GM11168 (cell line): ENCODE data around the gene TET3.
"Not testable (repeated sequence)": the region's sequence is repeated elsewhere in the genome, so short reads cannot be mapped to it uniquely, and the experiment has no call there.

Experiments used
- in situ Hi-C: fragments of 300-500 bp; cut with MboI; formaldehyde crosslinking; loops from one replicate; pipeline ENCODE4 v1.12.0; 2022; ENCODE audit warnings: low sequenced_read_pairs; ENCODE audit not compliant: unreplicated experiment

Gene TET3

DNA sequence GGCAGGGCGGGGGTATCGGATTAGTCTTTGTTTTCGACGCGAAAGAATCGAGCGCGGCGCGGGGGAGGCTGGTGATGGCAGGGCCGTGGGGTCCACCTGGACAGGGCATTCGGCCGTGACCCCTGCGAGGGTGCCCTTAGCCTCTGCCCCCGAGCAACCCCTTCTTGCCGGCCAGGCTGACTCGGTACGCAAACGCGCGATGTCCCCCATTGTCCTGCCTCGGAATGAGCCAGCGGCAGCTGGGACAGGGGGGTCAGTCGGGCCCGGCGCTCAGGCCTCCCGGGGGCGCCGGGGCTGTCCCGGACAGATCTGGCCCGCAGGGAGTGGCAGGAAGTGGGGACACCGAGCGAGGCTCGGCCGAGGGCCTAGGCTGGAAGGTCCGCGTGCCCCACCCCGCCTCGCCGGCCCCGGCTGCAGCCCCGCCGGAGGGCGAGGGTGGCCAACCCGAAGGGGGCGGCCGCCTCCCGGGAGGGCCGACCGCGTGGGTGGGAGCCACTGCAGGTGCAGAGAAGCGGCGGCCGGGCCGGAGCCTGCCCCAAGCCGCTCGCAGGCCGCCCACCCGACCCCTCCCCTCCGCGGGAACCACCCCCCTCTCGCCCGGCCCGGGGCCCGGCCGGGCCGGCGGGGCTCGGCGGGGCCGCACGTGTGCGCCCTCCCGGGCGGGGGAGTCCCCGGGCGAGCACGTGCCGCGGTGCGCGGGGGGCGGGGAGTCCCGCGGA, at the start of gene TET3:
TET3 (plus strand) TSS at position 708 of the 719 bp plus-strand sequence. CDS start 1,494 bp downstream, outside the sequence.
- in situ Hi-C loops: no loop called here

DNA sequence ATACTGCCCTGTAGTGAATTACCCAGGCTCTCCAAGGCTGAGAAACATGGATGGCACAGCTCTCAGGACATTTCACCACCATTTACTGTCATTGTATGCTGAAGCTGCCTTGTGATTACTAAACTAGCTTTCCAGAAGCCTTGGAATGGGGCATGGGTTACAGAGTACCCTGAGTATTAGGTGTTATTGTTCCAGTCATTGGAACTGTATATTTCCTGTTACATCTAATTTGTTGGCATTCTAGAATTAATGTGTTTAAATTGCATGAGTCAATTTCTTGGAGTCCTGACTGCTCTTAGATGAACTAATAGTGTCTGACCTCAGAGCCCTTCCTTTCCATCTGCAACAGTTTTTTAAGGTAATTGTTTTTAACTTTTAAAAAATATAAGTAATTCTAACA, 49.1 kb upstream of the TET3 start:
- in situ Hi-C loops: no loop called here

DNA sequence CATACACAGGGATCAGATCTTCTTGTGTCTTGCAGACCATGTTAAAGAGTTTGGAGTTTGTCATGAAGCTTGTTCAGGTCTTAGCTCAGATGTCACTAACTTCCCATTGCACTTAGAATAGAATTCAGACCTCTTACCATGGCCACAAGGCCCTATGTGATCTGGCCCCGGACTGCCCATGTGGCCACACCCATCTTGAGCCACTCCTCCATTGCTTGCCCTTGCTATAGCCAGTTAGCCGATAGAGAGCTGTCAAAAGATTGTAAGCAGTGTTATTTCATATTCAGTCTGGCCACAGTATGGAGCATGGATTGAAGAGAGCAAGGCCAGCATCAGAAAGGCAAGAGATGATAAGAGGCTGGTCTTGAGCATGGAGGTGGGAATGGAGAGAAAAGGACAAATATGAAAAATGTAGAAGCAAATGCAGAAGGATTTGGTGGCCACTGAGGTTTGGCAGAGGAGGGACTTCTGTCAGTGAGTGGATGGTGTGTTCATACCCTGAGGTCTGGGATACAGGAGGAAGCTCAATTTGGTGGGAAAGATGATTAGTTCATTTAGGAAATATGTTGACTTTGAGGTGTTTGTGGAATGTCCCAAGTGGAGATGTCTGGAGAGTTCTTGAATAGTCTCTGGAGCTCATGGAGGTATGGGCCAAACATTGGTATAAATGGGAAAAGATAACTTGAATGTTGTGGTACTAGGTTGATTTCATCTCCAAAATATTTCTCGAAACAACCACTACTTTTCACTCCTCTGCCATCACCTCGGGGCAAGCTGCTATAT, 47.4 kb upstream of the TET3 start:
- in situ Hi-C loops: no loop called here

DNA sequence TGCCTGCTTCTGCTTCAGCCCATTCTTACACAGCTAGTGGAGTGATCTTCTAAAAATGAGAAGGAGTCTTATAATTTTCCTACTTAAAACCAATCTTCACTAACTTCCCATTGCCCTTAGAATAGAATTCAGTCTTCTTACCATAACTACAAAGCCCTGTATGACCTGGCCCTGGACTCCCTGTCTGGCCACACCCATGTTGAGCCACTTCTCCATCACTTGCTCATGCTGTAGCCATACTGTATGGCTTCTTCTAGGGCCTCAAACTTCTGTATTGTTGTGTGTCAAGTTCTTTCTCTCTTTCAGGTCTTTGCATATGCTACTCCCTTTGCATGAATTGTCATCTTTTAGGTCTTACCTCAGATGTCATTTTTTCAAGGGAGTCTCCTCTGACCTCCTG, 46.8 kb upstream of the TET3 start:
- in situ Hi-C loops: no loop called here

DNA sequence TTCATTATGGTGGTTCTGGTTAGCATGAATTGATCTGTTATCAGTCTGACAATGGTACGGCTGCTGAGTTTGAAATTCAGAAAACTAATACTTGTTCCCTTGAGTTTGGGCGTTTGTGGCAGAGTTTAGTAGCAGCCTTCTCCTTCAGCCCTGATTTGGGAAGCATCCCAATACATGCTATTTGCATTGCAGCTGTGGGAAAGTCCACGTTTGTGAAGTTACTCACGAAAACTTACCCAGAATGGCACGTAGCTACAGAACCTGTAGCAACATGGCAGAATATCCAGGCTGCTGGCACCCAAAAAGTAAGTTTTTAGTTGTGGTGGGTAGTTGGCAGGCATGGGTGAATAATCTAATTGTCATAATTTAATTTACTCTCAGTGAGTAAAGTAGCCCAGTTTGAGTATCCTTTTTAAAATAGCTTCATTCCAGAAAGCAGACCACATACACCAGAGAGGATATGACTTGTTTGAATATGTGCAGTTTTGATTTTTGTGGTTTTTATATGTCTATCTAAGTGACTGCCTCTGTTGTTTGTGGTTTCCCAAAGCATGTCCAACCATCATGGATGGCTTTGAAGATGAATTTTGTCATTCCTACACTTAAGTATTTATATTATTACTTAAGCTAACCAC, 45.9 kb upstream of the TET3 start:
- in situ Hi-C loops: no loop called here

DNA sequence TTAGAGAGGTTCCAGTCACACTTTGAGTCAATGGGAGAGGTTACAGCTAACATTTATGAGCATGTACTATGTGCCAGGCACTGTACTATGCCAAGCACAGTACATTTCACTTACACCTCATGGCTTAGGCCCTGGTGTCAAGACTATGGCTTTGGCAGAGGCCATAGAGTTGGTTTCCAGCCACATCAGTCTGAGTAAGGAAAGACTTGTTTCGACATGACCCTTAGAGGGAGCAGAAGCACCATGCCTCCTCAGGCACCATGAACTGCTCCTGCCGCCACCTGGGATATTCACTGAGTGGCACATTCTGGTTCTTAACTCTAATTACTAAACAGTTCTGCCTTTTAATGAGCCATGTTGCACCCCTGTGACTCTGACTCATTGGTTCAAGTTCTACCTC, 45.3 kb upstream of the TET3 start:
- in situ Hi-C loops: no loop called here

DNA sequence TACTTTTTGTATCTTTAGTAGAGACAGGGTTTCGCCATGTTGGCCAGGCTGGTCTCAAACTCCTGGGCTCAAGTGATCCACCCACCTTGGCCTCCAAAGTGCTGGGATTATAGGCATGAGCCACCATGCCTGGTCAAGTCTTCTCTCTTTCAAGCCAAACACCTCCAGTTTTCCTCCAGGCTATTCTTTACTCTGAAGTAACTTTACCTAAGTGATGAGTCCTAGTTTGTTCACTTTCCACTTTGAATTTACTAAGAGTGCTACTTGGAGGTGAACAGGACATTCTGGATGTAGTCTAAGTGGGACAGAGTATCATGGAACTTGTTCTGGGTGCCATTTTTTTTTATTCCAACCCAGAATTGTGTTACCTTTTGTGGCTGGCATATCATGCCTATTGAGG, 44.6 kb upstream of the TET3 start:
- in situ Hi-C loops: not testable (repeated sequence)

DNA sequence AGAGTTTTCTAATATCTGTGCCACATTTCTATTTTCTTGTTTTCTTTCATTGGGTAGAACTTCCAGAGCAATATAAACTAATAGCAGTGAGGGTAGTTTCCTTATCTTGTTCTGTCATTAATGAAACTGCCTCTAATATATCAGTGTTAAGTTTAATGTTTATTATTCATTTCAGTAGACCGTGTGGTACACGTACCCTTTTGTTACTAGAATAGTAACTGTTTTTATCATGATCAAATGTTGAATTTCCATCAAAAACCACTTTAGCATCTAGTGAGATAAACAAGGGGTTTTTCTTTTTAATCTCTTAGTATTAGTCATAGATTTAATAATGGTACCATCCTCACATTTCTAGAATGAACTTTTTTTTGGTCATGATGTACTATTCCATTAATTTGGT, 42.0 kb upstream of the TET3 start:
- in situ Hi-C loops: no loop called here

DNA sequence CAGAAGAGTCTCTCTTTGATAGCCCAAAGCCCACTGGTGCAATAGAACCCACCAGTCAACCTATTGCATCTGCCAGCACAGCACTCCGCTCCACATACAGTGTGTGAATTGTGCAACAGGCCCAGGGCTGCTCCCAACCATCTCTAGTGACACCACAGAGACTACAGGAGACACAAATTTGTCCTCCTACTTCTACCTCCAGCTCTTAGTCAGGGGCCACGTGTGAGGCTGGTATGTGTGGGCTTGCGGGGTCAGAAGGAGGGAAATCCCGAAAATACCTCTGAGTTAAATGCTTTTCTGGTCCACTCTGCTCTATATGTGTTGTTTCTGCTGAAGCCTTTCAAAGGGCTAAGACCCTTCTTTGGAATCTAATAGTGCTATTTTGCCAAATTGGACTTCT, 40.0 kb upstream of the TET3 start:
- in situ Hi-C loops: no loop called here

DNA sequence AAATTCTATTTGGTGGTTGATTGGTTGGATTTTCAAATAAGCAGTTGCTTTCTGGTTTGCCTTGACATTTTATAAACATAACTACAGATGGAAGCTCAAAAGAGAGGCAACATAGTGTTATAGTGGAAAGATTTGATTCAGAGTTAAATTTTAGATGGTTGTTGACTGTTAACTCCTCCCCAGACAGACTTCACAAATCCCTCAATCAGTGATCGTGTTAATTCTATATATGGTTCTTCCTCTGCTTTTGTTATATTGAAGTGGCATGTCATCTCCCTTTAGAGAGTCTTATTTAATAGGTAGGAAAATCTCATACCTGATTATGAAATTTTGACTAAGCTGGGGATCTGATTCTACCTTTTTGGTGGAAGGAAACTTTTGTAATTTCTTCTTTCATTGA, 38.5 kb upstream of the TET3 start:
- in situ Hi-C loops: no loop called here

DNA sequence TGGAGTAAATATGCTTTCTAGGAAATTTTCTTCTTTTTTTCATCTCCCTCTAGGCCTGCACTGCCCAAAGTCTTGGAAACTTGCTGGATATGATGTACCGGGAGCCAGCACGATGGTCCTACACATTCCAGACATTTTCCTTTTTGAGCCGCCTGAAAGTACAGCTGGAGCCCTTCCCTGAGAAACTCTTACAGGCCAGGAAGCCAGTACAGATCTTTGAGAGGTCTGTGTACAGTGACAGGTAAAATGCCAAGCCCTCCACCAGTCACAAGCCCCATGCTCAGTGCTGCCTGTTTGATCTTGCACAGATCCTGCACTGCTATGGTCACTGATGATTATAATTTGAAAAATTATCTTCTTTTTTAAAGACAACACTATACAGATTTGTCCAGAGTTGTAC, 38.0 kb upstream of the TET3 start:
- in situ Hi-C loops: no loop called here

DNA sequence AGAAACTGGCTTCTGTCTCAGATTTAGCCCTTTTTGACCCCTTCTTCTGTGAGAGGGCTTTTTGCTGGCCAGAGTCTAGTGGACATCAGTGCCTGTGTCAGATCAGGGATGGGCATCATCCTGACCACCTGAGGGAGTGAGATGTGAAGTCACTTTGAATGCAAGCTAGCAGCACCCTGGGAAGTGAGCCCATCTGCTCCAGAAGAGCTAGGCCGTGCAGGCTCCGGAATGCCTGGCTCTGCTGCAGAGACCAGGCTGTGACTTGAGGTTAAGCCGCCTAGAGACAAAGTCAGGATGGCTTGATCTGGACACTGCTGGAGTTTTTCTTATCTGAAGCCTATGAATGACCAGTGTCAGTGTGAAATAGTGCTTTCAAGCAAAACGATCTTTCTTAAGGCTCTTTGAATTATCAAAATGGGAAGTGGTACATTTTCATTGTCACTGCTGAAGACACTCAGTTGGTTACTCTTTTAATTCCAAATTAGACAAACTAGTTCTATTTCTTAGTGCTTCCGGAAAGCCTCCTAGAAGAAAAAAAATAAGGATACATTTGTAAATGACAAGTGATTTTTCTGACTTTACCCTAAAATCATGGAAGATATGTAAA, 37.2 kb upstream of the TET3 start:
- in situ Hi-C loops: no loop called here

DNA sequence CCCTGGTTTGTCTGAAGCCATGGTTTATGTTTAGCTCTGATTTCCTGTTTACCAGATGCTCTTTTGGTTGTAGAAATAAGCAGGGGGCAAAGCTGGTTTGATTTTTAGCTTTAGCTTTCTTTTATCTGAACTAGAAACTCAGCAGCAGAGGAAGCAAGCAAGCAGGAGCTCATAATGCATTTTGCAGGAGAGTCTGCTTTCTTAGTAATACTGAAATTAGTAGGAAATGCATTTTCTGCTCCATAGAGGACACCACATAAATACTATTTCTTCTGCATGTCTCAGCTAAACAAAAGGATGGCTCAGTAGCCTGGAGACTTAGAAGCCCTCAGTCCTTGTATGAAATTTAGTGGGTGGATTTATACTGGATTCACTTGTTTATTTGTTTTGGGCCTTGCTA, 34.9 kb upstream of the TET3 start:
- in situ Hi-C loops: no loop called here

DNA sequence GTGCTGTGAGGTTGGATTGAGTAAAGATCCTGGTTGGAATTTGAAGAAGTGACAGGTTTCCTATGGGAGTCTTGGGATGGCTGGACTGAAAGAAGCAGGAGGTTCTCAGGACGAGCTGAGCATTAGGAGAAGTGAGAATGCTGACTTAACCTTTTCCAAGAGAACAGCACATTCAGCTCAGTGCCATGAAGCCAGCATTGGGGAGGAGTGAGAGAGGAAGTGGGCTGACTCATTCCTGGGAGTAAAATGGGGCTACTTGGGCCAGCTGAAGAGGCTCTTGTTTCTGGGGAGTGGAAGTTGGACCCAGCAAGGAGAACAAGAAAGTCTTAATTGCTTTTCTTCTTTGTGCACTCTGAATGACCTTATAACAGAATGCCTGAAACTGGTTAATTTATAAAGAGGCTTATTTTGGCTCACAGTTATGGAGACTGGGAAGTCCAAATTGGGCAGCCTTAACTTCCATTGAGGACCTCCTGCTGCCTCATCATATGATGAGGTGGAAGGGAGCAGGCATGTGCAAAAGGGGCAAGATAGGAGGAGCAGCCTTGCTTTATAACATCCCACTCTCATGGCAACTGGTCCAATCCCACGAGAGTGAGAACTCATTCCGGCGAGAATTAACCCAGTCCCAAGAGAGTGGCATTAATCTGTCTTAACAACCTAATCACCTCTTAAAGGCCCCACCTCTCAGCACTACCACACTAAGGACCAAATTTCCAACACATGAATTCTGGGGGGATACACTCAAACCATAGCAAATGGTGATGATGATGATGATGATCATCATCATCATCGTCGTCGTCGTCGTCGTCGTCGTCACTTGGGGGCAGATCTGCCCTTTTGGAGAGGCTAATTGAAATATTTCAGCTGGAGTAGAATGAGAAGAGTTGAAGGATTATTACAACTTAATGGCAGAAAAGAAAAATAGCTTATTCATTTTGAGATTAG, 31.9 kb upstream of the TET3 start:
- in situ Hi-C loops: no loop called here

DNA sequence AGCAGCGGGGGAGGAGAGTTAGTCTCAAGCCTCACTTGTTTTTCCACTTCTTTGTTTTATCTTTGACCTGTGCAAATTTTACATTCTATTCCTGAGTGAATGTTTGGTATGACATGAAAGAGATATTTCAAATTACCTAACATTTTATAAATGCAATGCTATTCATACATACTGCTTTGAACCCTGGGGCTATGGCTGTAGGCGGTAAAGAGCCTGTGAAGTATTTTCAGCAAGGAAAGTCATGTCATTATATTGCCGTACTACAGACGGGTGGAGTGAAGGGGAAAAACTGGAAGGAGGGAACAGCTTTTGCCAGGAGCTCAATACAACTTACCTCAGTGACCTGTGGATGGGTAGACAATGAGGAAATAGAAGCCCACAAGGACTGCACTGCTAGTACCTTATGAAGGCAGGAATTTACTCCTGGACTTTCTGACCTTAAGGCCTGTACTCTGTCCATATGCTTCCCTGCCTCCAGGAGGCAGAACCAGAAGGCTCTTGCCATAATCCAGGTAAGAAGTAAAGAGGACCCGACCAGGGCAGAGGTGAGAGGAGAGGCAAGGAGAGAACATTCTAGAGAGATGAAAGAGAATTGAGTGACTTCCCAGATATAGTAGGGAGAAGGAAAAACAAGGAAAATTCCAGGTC, 28.4 kb upstream of the TET3 start:
- in situ Hi-C loops: no loop called here

DNA sequence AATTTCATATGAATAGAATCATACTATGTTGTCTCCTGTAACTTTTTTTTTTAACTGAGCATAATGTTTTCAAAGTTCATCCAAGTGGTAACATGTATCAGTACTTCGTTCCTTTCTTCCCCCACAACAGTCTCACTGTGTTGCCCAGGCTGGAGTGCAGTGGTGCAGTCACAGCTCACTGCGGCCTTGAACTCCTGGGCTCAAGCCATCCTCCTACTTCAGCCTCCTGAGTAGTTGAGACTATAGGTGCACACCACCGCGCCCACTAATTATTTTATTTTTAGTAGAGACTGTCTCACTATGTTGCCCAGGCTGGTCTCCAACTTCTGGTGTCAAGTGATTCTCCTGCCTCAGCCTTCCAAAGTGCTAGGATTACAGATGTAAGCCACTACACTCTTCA, 23.4 kb upstream of the TET3 start:
- in situ Hi-C loops: no loop called here

DNA sequence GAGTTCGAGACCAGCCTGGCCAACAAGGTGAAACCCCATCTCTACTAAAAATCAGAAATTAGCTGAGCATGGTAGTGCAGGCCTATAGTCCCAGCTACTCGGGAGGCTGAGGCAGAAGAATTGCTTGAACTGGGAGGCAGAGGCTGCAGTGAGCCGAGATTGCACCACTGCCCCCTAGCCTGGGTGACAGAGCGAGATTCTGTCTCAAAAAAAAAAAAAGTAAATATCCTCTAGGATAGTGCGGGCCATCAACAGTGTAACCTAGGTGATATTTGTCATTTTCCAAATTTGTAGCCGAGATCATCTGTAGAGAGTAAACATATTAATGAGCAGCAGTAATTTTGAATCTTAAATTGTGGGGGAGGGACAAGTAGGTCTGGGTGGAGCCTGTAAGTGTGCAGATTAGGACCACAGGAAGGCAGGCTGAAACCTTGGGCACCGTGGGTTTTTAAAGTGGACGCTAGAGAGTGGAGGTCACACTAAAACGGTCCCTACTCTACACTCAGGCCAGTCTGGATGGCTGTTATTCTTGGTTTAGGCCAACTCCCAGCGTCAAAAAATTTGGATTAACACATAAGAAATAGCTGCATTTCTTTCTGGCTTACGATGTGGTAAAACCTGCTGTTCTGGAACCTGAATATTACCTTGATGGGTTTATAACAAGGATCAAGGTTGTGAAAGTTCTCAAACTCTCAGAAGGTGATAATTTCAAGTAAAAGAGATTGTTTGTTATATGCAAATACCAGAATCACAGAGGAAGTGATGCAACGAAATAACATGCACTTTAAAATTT, 22.7 kb upstream of the TET3 start:
- in situ Hi-C loops: no loop called here

DNA sequence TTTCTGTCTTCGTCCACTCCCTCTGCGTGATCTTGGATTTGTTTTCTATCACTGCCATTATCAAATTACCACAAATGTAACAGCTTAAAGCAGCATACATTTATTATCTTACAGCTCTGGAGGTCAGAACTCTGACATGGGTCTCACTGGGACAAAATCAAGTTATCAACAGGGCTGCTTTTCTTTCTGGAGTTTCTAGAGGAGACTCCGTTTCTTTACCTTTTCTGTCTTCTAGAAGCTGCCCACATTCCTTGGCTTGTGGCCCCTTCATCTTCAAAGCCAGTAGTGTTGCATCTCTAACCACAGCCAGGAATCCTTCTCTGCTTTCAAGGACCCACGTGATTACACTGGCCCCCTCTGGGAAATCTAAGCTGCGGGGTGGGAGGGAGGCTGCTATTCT, 21.9 kb upstream of the TET3 start:
- in situ Hi-C loops: no loop called here
